Measurements from ENCODE around the gene ADGRV1. TPM values are rescaled to one million over a fixed set of nuclear protein-coding genes. Genes with fewer than 3 reads are reported as not detected.
"Not testable (repeated sequence)": the region's sequence is repeated elsewhere in the genome, so short reads cannot be mapped to it uniquely, and the experiment has no call there.

ADGRV1 gene
- total RNA-seq, 2 experiments from 2014 or later, result not detected

- no peak for TF ChIP-seq CTCF (conservative IDR thresholded peaks at IDR 0.05; ENCODE audit: low read length)
- TF ChIP-seq EZH2phosphoT487 (IDR thresholded peaks at IDR 0.05; ENCODE audit: borderline replicate concordance, low read depth, low read length), result no peak
- Histone ChIP-seq H4K20me1 (ENCODE audit: insufficient read depth, low read length) (no peaks in the 10 kb centered on the region), H3K9me2 (ENCODE audit: insufficient read depth, low read length) (no peaks in the 10 kb centered on the region), H3K27ac (ENCODE audit: low read depth, low read length, poor library complexity, severe bottlenecking) (no peak overlapping the region), H3K9me3 (ENCODE audit: low read length) (no peaks in the 10 kb centered on the region), H3K4me1 (ENCODE audit: insufficient read depth, low read length, poor library complexity, severe bottlenecking) (no peaks in the 10 kb centered on the region), H2AFZ (ENCODE audit: low read length) (no peak overlapping the region), H3K79me2 (ENCODE audit: insufficient read depth, low read depth, low read length) (no peaks in the 10 kb centered on the region), H3K4me3 (ENCODE audit: low read depth, low read length, poor library complexity, severe bottlenecking) (no peak overlapping the region), H3K4me2 (ENCODE audit: low read length) (no peak overlapping the region), H3K36me3 (ENCODE audit: insufficient read depth, low read length) (no peaks in the 10 kb centered on the region)
- DNase-seq (ENCODE audit: low spot score), result no peak
- CTCF ChIA-PET (ENCODE audit: unreplicated experiment), result no interaction called here
- no TSS peak for BruUV-seq (replicated peaks)
- POLR2A ChIA-PET, result interaction anchor here (0.7 kb wide), 1 partner anchor 484 kb away, joined by 3 read pairs; no protein-coding TSS in a partner anchor
- intact Hi-C loops (cut with micrococcal nuclease; ENCODE audit: unreplicated experiment), result no loop called here
Measured at GRCh38 chr5:90917928-90918668, 359.5 kb downstream of the ADGRV1 start.

- DNase-seq (ENCODE audit: low spot score), result no peak
- no TSS peak for BruUV-seq (replicated peaks)
- Histone ChIP-seq H3K4me3 (ENCODE audit: low read depth, low read length, poor library complexity, severe bottlenecking) (no peak overlapping the region), H3K27ac (ENCODE audit: low read depth, low read length, poor library complexity, severe bottlenecking) (no peak overlapping the region), H4K20me1 (ENCODE audit: insufficient read depth, low read length) (no peaks in the 10 kb centered on the region), H3K4me2 (ENCODE audit: low read length) (no peak overlapping the region), H3K36me3 (ENCODE audit: insufficient read depth, low read length) (no peaks in the 10 kb centered on the region), H3K9me3 (ENCODE audit: low read length) (no peaks in the 10 kb centered on the region), H3K9me2 (ENCODE audit: insufficient read depth, low read length) (no peaks in the 10 kb centered on the region), H3K79me2 (ENCODE audit: insufficient read depth, low read depth, low read length) (no peaks in the 10 kb centered on the region), H3K4me1 (ENCODE audit: insufficient read depth, low read length, poor library complexity, severe bottlenecking) (no peaks in the 10 kb centered on the region), H2AFZ (ENCODE audit: low read length) (no peak overlapping the region)
- CTCF ChIA-PET (ENCODE audit: unreplicated experiment), result no interaction called here
- no peak for TF ChIP-seq CTCF (conservative IDR thresholded peaks at IDR 0.05; ENCODE audit: low read length)
- TF ChIP-seq EZH2phosphoT487 (IDR thresholded peaks at IDR 0.05; ENCODE audit: borderline replicate concordance, low read depth, low read length), result no peak
- intact Hi-C loops (cut with micrococcal nuclease; ENCODE audit: unreplicated experiment), result no loop called here
- POLR2A ChIA-PET, result no interaction called here
Measured at GRCh38 chr5:90921418-90921973, 362.9 kb downstream of the ADGRV1 start.

GRCh38 chr5:90924222-90924621, 365.6 kb downstream of the ADGRV1 start:
- H2AFZ ChIP-seq (ENCODE audit: low read length); H3K4me1 ChIP-seq (ENCODE audit: insufficient read depth, low read length, poor library complexity, severe bottlenecking); intact Hi-C loops (cut with micrococcal nuclease; ENCODE audit: unreplicated experiment); POLR2A ChIA-PET; CTCF ChIA-PET (ENCODE audit: unreplicated experiment); BruUV-seq (replicated peaks); H3K4me2 ChIP-seq (ENCODE audit: low read length); H3K9me3 ChIP-seq (ENCODE audit: low read length); DNase-seq (ENCODE audit: low spot score); H3K4me3 ChIP-seq (ENCODE audit: low read depth, low read length, poor library complexity, severe bottlenecking); H3K27ac ChIP-seq (ENCODE audit: low read depth, low read length, poor library complexity, severe bottlenecking); H3K79me2 ChIP-seq (ENCODE audit: insufficient read depth, low read depth, low read length); H4K20me1 ChIP-seq (ENCODE audit: insufficient read depth, low read length); H3K9me2 ChIP-seq (ENCODE audit: insufficient read depth, low read length); H3K36me3 ChIP-seq (ENCODE audit: insufficient read depth, low read length): not testable (repeated sequence)

GRCh38 chr5:90929013-90929839, 370.6 kb downstream of the ADGRV1 start:
- H4K20me1 ChIP-seq (ENCODE audit: insufficient read depth, low read length); intact Hi-C loops (cut with micrococcal nuclease; ENCODE audit: unreplicated experiment); DNase-seq (ENCODE audit: low spot score); POLR2A ChIA-PET; H2AFZ ChIP-seq (ENCODE audit: low read length); BruUV-seq (replicated peaks); H3K27ac ChIP-seq (ENCODE audit: low read depth, low read length, poor library complexity, severe bottlenecking); CTCF ChIA-PET (ENCODE audit: unreplicated experiment); H3K4me1 ChIP-seq (ENCODE audit: insufficient read depth, low read length, poor library complexity, severe bottlenecking); H3K4me2 ChIP-seq (ENCODE audit: low read length); H3K4me3 ChIP-seq (ENCODE audit: low read depth, low read length, poor library complexity, severe bottlenecking); H3K36me3 ChIP-seq (ENCODE audit: insufficient read depth, low read length); H3K9me3 ChIP-seq (ENCODE audit: low read length); H3K9me2 ChIP-seq (ENCODE audit: insufficient read depth, low read length); H3K79me2 ChIP-seq (ENCODE audit: insufficient read depth, low read depth, low read length): not testable (repeated sequence)
